Brain microvascular endothelial cell (primary cell): ENCODE measurements around the gene CEP78.
"Not testable (repeated sequence)": the region's sequence is repeated elsewhere in the genome, so short reads cannot be mapped to it uniquely, and the experiment has no call there.

Experiments
- DNase-seq: peaks from one replicate; pipeline ENCODE4 v3.0.0-alpha.2; 2020
- H3K27ac ChIP-seq: fragments of 250-450 bp; sonication (Bioruptor Pico); 2 replicates; pipeline ENCODE4 v1.5.1; 2020; ENCODE audit warnings: mild to moderate bottlenecking, moderate library complexity
- H3K27me3 ChIP-seq: fragments of 250-450 bp; sonication (Bioruptor Pico); replicated peaks from 2 replicates; pipeline ENCODE4 v1.5.1; 2020; ENCODE audit warnings: mild to moderate bottlenecking
- H3K36me3 ChIP-seq: fragments of 250-450 bp; sonication (Bioruptor Pico); replicated peaks from 2 replicates; pipeline ENCODE4 v1.5.1; 2020; ENCODE audit warnings: mild to moderate bottlenecking
- H3K4me3 ChIP-seq: 2 replicates; pipeline ENCODE4 v1.5.1; 2011; ENCODE audit warnings: low read depth, mild to moderate bottlenecking, control low read depth, low read length, moderate library complexity
- CTCF ChIP-seq: IDR thresholded peaks from 2 replicates; pipeline ENCODE4 v1.5.1; 2011; ENCODE audit warnings: low read depth, mild to moderate bottlenecking, moderate library complexity, low read length, control low read depth, inconsistent platforms; ENCODE audit errors: missing control alignments
- in situ Hi-C: cut with HindIII; loops from 2 replicates; pipeline ENCODE4 v1.10.0; 2017; ENCODE audit warnings: low sequenced_read_pairs, low pct_ligation_motif_present

CEP78 gene

GRCh38 chr9:78191931-78192330, 43.9 kb upstream of the CEP78 start:
- in situ Hi-C loops, result no loop called here
- TF ChIP-seq CTCF, result no peak
- Histone ChIP-seq H3K27me3 (no peaks in the 10 kb centered on the region), H3K36me3 (no peaks in the 10 kb centered on the region), H3K4me3 (no peak overlapping the region), H3K27ac (no peak overlapping the region)
- no peak for DNase-seq

GRCh38 chr9:78196258-78196657, 39.6 kb upstream of the CEP78 start:
- Histone ChIP-seq H3K27ac (no peak overlapping the region), H3K36me3 (no peaks in the 10 kb centered on the region), H3K27me3 (no peaks in the 10 kb centered on the region), H3K4me3 (no peak overlapping the region)
- DNase-seq, result no peak
- in situ Hi-C loops, result no loop called here
- no peak for TF ChIP-seq CTCF

- H3K27me3 ChIP-seq, H3K27ac ChIP-seq, in situ Hi-C loops, H3K36me3 ChIP-seq, H3K4me3 ChIP-seq: not testable (repeated sequence)
- DNase-seq, result peak; percentile 7
Measured at GRCh38 chr9:78201158-78201777, 34.6 kb upstream of the CEP78 start.

GRCh38 chr9:78207319-78207718, 28.6 kb upstream of the CEP78 start:
- Histone ChIP-seq H3K36me3 (no peaks in the 10 kb centered on the region), H3K27ac (no peak overlapping the region), H3K4me3 (no peak overlapping the region), H3K27me3 (no peaks in the 10 kb centered on the region)
- no peak for DNase-seq
- in situ Hi-C loops, result no loop called here
- no peak for TF ChIP-seq CTCF

GRCh38 chr9:78207901-78208300, 28.0 kb upstream of the CEP78 start:
- in situ Hi-C loops, result no loop called here
- DNase-seq, result no peak
- no peaks in the 10 kb centered on the region for H3K27me3 ChIP-seq
- TF ChIP-seq CTCF, result no peak
- no peak overlapping the region for H3K4me3 ChIP-seq
- H3K36me3 ChIP-seq, result no peaks in the 10 kb centered on the region
- no peak overlapping the region for H3K27ac ChIP-seq

GRCh38 chr9:78209127-78209526, 26.7 kb upstream of the CEP78 start:
- Histone ChIP-seq H3K27me3 (no peaks in the 10 kb centered on the region), H3K36me3 (no peaks in the 10 kb centered on the region), H3K4me3 (no peak overlapping the region), H3K27ac (no peak overlapping the region)
- in situ Hi-C loops, result no loop called here
- DNase-seq, result no peak
- no peak for TF ChIP-seq CTCF
